ENCODE measurements around the gene ADH6. TPM values are rescaled to one million over a fixed set of nuclear protein-coding genes. Genes with fewer than 3 reads are reported as not detected.

The ADH6 gene
- 0.05 to 0.13 TPM in 2 of 5 replicates, not detected in the others for total RNA-seq (2022; extraction: Qiagen RNA extraction)

GRCh38 chr4:99219072-99219471 lies at the start of gene ADH6:
TSS of gene ADH6 (minus strand) at chr4:99219246. CDS start at chr4:99219152, 94 bp downstream.

Other genes with a start within 250 kb of the ADH6 start
- gene METAP1, start 223.5 kb downstream of the ADH6 start, total RNA-seq (2022; extraction: Qiagen RNA extraction): 41.6 to 62.0 TPM (median 49.0 TPM) in 5 replicates
- gene ADH5, start 130.5 kb downstream of the ADH6 start, total RNA-seq (2022; extraction: Qiagen RNA extraction): 102 to 144 TPM (median 103 TPM) in 5 replicates
- gene ADH4, start 74.9 kb downstream of the ADH6 start, total RNA-seq (2022; extraction: Qiagen RNA extraction): not detected in 5 replicates
- gene ADH1A, start 71.7 kb upstream of the ADH6 start, total RNA-seq (2022; extraction: Qiagen RNA extraction): not detected in 5 replicates
- gene ADH1B, start 102.2 kb upstream of the ADH6 start, total RNA-seq (2022; extraction: Qiagen RNA extraction): not detected in 5 replicates
- not detected in 5 replicates for gene ADH1C, start 133.5 kb upstream of the ADH6 start, total RNA-seq (2022; extraction: Qiagen RNA extraction)
- not detected in 5 replicates for gene ADH7, start 216.1 kb upstream of the ADH6 start, total RNA-seq (2022; extraction: Qiagen RNA extraction)

Measured in A549 treated with AZD2906 at 1 μM for 4 hours (cell line).